ENCODE results near the gene ADARB2. TPM values are rescaled to one million over a fixed set of nuclear protein-coding genes. Genes with fewer than 3 reads are reported as not detected.

The ADARB2 gene
- total RNA-seq, 4 donors from 2014 or later, result 2.0 to 9.9 (median 5.1) TPM

GRCh38 chr10:1308173-1308961, 429.0 kb downstream of the ADARB2 start:
- no peaks in the 10 kb centered on the region for H3K27me3 ChIP-seq
- no peak for DNase-seq
- H3K4me1 ChIP-seq, result no peaks in the 10 kb centered on the region
- no peak overlapping the region for H3K4me3 ChIP-seq
- TF ChIP-seq CTCF (IDR thresholded peaks at IDR 0.05), result peak in 3 of 6 experiments; percentile 19 to 24 (median 20)
- TF ChIP-seq POLR2A (IDR thresholded peaks at IDR 0.05), result no peak
- H3K27ac ChIP-seq, result no peak overlapping the region
- H3K36me3 ChIP-seq, result no peaks in the 10 kb centered on the region
- no peaks in the 10 kb centered on the region for H3K9me3 ChIP-seq

GRCh38 chr10:1301143-1301542, 436.2 kb downstream of the ADARB2 start:
- Histone ChIP-seq H3K9me3 (no peaks in the 10 kb centered on the region), H3K4me1 (no peaks in the 10 kb centered on the region), H3K27me3 (no peaks in the 10 kb centered on the region), H3K27ac (no peak overlapping the region), H3K36me3 (no peaks in the 10 kb centered on the region), H3K4me3 (no peak overlapping the region)
- no peak for TF ChIP-seq POLR2A (IDR thresholded peaks at IDR 0.05)
- TF ChIP-seq CTCF (IDR thresholded peaks at IDR 0.05), result peak in 3 of 6 experiments; percentile 43 to 48 (median 45)
- no peak for DNase-seq

- Histone ChIP-seq H3K4me1 (no peaks in the 10 kb centered on the region), H3K4me3 (no peak overlapping the region), H3K27me3 (no peaks in the 10 kb centered on the region), H3K36me3 (no peaks in the 10 kb centered on the region), H3K27ac (no peak overlapping the region), H3K9me3 (no peaks in the 10 kb centered on the region)
- no peak for TF ChIP-seq POLR2A (IDR thresholded peaks at IDR 0.05)
- TF ChIP-seq CTCF (IDR thresholded peaks at IDR 0.05), result no peak
- DNase-seq, result no peak
Measured at GRCh38 chr10:1300218-1300617, 437.1 kb downstream of the ADARB2 start.

- no peak overlapping the region for H3K4me3 ChIP-seq
- no peak for DNase-seq
- H3K9me3 ChIP-seq, result no peaks in the 10 kb centered on the region
- H3K4me1 ChIP-seq, result no peaks in the 10 kb centered on the region
- no peaks in the 10 kb centered on the region for H3K27me3 ChIP-seq
- H3K27ac ChIP-seq, result no peak overlapping the region
- no peaks in the 10 kb centered on the region for H3K36me3 ChIP-seq
- TF ChIP-seq CTCF (IDR thresholded peaks at IDR 0.05) (no peak), POLR2A (IDR thresholded peaks at IDR 0.05) (no peak)
Measured at GRCh38 chr10:1299041-1299726, 438.1 kb downstream of the ADARB2 start.

- Histone ChIP-seq H3K4me1 (no peaks in the 10 kb centered on the region), H3K9me3 (no peaks in the 10 kb centered on the region), H3K27ac (no peak overlapping the region), H3K36me3 (no peaks in the 10 kb centered on the region), H3K4me3 (no peak overlapping the region), H3K27me3 (no peaks in the 10 kb centered on the region)
- no peak for DNase-seq
- no peak for TF ChIP-seq POLR2A (IDR thresholded peaks at IDR 0.05)
- TF ChIP-seq CTCF (IDR thresholded peaks at IDR 0.05), result no peak
Measured at GRCh38 chr10:1297566-1298301, 439.6 kb downstream of the ADARB2 start.

Measured in Peyer's patch (tissue), 4 donors.